ENCODE results near the gene GUCA2A. TPM values are rescaled to one million over a fixed set of nuclear protein-coding genes. Genes with fewer than 3 reads are reported as not detected.

GUCA2A gene
- total RNA-seq, 1 experiment from 2014 or later = not detected

- no peaks in the 10 kb centered on the region for H3K4me1 Mint-ChIP-seq
- Histone ChIP-seq H3K27ac (ENCODE audit: insufficient read length, low read depth, low read length) (no peak overlapping the region), H4K5ac (ENCODE audit: insufficient read length, low read depth, low read length) (no peak overlapping the region), H3K4me1 (ENCODE audit: insufficient read depth, low read length) (no peaks in the 10 kb centered on the region), H3K23ac (ENCODE audit: insufficient read length, low read depth, low read length) (no peak overlapping the region), H3K79me1 (ENCODE audit: insufficient read depth, low read depth, low read length, poor library complexity, severe bottlenecking) (no peaks in the 10 kb centered on the region), H3K27me3 (ENCODE audit: insufficient read depth, low read length) (no peaks in the 10 kb centered on the region), H3K18ac (ENCODE audit: insufficient read length, low read depth, low read length) (no peak overlapping the region), H2BK15ac (ENCODE audit: low read depth, low read length) (no peak overlapping the region), H3K9ac (ENCODE audit: extremely low read depth, insufficient read length, low read length) (no peak overlapping the region), H3K14ac (ENCODE audit: insufficient read depth, low read length) (no peak overlapping the region; the same call in 1 of the 2 replicates), H4K91ac (ENCODE audit: insufficient read length, low read depth, low read length) (no peak overlapping the region), H2AK5ac (ENCODE audit: insufficient read length, low read length) (no peak overlapping the region), H3K4ac (ENCODE audit: low read depth, low read length) (no peak overlapping the region), H3K23me2 (ENCODE audit: insufficient read length, low read depth, low read length, poor library complexity, severe bottlenecking) (no peaks in the 10 kb centered on the region), H4K8ac (replicated peaks; ENCODE audit: insufficient read length, low read depth, low read length) (no peak overlapping the region), H2AFZ (ENCODE audit: low read length) (no peak overlapping the region), H3K56ac (ENCODE audit: insufficient read length, low read depth, low read length) (no peak overlapping the region), H2BK12ac (ENCODE audit: insufficient read length, low read depth, low read length) (no peak overlapping the region), H3K4me2 (ENCODE audit: insufficient read depth, insufficient read length, low read length) (no peak overlapping the region), H2BK120ac (ENCODE audit: low read depth, low read length, poor library complexity, severe bottlenecking) (no peak overlapping the region), H3K9me3 (ENCODE audit: control insufficient read depth, low read depth, low read length) (no peaks in the 10 kb centered on the region), H3K79me2 (ENCODE audit: insufficient read depth, low read length) (no peaks in the 10 kb centered on the region), H4K20me1 (ENCODE audit: control insufficient read depth, insufficient read depth, insufficient read length) (no peaks in the 10 kb centered on the region), H3T11ph (ENCODE audit: low read length) (no peak overlapping the region), H2BK5ac (ENCODE audit: insufficient read length, low read length) (no peak overlapping the region), H2BK20ac (ENCODE audit: low read depth, low read length, poor library complexity, severe bottlenecking) (no peak overlapping the region)
- no peaks in the 10 kb centered on the region for H3K36me3 Mint-ChIP-seq (ENCODE audit: insufficient read depth in 1 of 3, low read depth in 3 of 3)
- no peak overlapping the region for H3K27ac Mint-ChIP-seq
- H3K4me3 Mint-ChIP-seq = no peak overlapping the region
- no CpG with 5 or more reads among the region's 3 CpGs for WGBS (ENCODE audit: extremely low coverage, insufficient read length, low lambda C conversion rate)
- TF ChIP-seq CTCF (conservative IDR thresholded peaks at IDR 0.05) = no peak
- no peaks in the 10 kb centered on the region; a peak in 1 of 5 replicates for H3K9me3 Mint-ChIP-seq
- peaks cover 5% of the 10 kb centered on the region for H3K27me3 Mint-ChIP-seq (ENCODE audit: low read depth)
- no peak for DNase-seq
Measured at GRCh38 chr1:42128964-42129363, 35.6 kb downstream of the GUCA2A start.

Measured in H9 (cell line).